ENCODE data around the gene BAIAP2. TPM values are rescaled to one million over a fixed set of nuclear protein-coding genes. Genes with fewer than 3 reads are reported as not detected.

Gene BAIAP2
- total and polyA plus RNA-seq, 2 of the 13 experiments (the other 11 are each of a cell fraction or from before 2014, with no cell fraction given) = 22.5 to 24.0 TPM

GRCh38 chr17:81043725-81044427 lies 8.9 kb downstream of the BAIAP2 start (continued):
- TF ChIP-seq ZNF280B (CRISPR knock-in tag; IDR thresholded peaks at IDR 0.05; ENCODE audit: borderline replicate concordance) = no peak; the same call in 1 of the 2 replicates
- TF ChIP-seq ZMAT3 (CRISPR knock-in tag; conservative IDR thresholded peaks at IDR 0.05) = peak; percentile 80; the same call in 1 of the 2 replicates
- no peak for TF ChIP-seq LCORL (IDR thresholded peaks at IDR 0.05)
- peak; percentile 72 for TF ChIP-seq LCORL (CRISPR knock-in tag; IDR thresholded peaks at IDR 0.05)
- TF ChIP-seq HNRNPK (IDR thresholded peaks at IDR 0.05; ENCODE audit: low read depth, low read length, poor library complexity, severe bottlenecking) = no peak
- TF ChIP-seq, protein P1, sequence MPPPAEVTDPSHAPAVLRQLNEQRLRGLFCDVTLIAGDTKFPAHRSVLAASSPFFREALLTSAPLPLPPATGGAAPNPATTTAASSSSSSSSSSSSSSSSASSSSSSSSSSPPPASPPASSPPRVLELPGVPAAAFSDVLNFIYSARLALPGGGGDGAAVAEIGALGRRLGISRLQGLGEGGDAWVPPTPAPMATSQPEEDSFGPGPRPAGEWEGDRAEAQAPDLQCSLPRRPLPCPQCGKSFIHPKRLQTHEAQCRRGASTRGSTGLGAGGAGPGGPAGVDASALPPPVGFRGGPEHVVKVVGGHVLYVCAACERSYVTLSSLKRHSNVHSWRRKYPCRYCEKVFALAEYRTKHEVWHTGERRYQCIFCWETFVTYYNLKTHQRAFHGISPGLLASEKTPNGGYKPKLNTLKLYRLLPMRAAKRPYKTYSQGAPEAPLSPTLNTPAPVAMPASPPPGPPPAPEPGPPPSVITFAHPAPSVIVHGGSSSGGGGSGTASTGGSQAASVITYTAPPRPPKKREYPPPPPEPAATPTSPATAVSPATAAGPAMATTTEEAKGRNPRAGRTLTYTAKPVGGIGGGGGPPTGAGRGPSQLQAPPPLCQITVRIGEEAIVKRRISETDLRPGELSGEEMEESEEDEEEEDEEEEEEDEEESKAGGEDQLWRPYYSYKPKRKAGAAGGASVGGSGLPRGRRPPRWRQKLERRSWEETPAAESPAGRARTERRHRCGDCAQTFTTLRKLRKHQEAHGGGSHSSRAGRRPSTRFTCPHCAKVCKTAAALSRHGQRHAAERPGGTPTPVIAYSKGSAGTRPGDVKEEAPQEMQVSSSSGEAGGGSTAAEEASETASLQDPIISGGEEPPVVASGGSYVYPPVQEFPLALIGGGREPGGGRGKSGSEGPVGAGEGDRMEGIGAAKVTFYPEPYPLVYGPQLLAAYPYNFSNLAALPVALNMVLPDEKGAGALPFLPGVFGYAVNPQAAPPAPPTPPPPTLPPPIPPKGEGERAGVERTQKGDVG (CRISPR knock-in tag; IDR thresholded peaks at IDR 0.05; ENCODE audit: borderline replicate concordance) = peak; percentile 90; the same call in 1 of the 2 replicates
- peak; percentile 58 for TF ChIP-seq SALL1 (CRISPR knock-in tag; IDR thresholded peaks at IDR 0.05)
- TF ChIP-seq, protein P2, sequence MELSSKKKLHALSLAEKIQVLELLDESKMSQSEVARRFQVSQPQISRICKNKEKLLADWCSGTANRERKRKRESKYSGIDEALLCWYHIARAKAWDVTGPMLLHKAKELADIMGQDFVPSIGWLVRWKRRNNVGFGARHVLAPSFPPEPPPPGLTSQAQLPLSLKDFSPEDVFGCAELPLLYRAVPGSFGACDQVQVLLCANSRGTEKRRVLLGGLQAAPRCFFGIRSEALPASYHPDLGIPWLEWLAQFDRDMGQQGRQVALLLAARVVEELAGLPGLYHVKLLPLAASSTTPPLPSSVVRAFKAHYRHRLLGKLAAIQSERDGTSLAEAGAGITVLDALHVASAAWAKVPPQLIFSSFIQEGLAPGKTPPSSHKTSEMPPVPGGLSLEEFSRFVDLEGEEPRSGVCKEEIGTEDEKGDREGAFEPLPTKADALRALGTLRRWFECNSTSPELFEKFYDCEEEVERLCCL (CRISPR knock-in tag; IDR thresholded peaks at IDR 0.05; ENCODE audit: borderline replicate concordance) = peak; percentile 72
- TF ChIP-seq ETV5 (CRISPR knock-in tag; IDR thresholded peaks at IDR 0.05; ENCODE audit: borderline replicate concordance) = peak; percentile 72
- no peak for TF ChIP-seq STAT5B (CRISPR knock-in tag; IDR thresholded peaks at IDR 0.05)
- TF ChIP-seq ZNF780A (CRISPR knock-in tag; IDR thresholded peaks at IDR 0.05) = no peak
- TF ChIP-seq ZNF644 (CRISPR knock-in tag; IDR thresholded peaks at IDR 0.05; ENCODE audit: low read depth) = peak; percentile 29; the same call in 1 of the 2 replicates
- no peak for TF ChIP-seq MIER2 (CRISPR knock-in tag; IDR thresholded peaks at IDR 0.05)
- TF ChIP-seq ZNF558 (CRISPR knock-in tag; IDR thresholded peaks at IDR 0.05; ENCODE audit: borderline replicate concordance) = no peak
- no peak for TF ChIP-seq ISX (CRISPR knock-in tag; conservative IDR thresholded peaks at IDR 0.05)
- no peak for TF ChIP-seq NR3C1 (CRISPR knock-in tag; IDR thresholded peaks at IDR 0.05)
- TF ChIP-seq MEIS1 (CRISPR knock-in tag; IDR thresholded peaks at IDR 0.05; ENCODE audit: borderline replicate concordance) = peak; percentile 67
- TF ChIP-seq ZNF768 (CRISPR knock-in tag; IDR thresholded peaks at IDR 0.05) = peak; percentile 6; the same call in 1 of the 2 replicates
- peak; percentile 19; the same call in 1 of the 2 replicates for TF ChIP-seq ZNF556 (CRISPR knock-in tag; IDR thresholded peaks at IDR 0.05; ENCODE audit: borderline replicate concordance)
- no peak for TF ChIP-seq ZMYM4 (CRISPR knock-in tag; IDR thresholded peaks at IDR 0.05)
- no peak; the same call in 1 of the 2 replicates for TF ChIP-seq ZNF691 (CRISPR knock-in tag; IDR thresholded peaks at IDR 0.05; ENCODE audit: borderline replicate concordance, low read depth)
- TF ChIP-seq REPIN1 (CRISPR knock-in tag; IDR thresholded peaks at IDR 0.05; ENCODE audit: borderline replicate concordance, low read depth) = no peak
- no peak for TF ChIP-seq RBAK (CRISPR knock-in tag; IDR thresholded peaks at IDR 0.05)
